RCC 7860 (cell line): ENCODE data around the gene KLF13.

Experiments used
- DNase-seq: peaks from one replicate; pipeline ENCODE4 v3.0.0-alpha.2; 2015; ENCODE audit warnings: low spot score
- FAIRE-seq: peaks from 2 replicates; lab custom pipeline; 2012; peaks lifted over from hg19 to GRCh38; lab: Jason Lieb, UNC

Gene KLF13

DNA sequence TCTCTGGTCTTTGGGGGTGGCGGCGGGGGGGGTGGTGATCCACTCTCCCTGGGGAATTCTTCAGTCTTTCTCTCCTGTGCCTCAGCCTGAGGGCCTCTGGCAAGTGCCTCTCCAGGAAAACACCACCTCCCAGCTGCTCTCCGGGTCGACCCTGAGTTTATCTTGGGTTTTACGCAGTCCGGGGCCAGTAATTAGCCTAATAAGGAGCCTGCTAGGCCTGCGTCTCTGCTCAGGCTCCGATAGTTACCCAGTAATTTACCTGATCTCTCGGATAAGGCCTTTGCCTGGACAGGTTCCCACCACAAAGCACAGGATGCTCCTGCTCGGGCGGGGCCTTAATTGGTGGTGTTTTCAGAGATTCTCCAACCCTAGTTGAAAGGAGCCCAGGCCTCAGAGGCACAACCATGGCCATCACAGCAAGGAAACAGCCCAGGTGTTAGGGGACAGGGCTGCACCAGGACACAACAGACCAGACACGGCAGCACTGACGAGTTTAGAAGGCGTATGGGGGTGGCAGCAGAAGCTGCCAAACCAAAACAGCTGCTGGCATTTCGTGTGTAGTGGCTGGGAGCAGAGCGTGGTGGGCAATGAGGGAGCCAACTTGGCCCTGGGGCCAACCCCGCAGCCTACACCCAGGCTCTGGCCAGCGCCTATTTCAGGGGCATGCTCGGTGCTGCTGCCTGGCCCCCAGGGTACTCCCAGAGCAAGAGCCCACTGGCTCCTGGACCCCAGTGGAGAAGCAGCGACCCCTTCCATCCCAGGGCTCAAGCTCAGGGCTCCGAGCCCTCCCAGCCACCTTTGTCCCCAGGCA lies 71.4 kb downstream of the KLF13 start:
- DNase-seq, result no peak
- no peak for FAIRE-seq

- no peak for DNase-seq
- FAIRE-seq, result no peak
Observed at GRCh38 chr15:31398677-31399301, 72.2 kb downstream of the KLF13 start.

- DNase-seq (no peak), FAIRE-seq (no peak)
Observed at GRCh38 chr15:31399544-31400171, 73.0 kb downstream of the KLF13 start.

DNA sequence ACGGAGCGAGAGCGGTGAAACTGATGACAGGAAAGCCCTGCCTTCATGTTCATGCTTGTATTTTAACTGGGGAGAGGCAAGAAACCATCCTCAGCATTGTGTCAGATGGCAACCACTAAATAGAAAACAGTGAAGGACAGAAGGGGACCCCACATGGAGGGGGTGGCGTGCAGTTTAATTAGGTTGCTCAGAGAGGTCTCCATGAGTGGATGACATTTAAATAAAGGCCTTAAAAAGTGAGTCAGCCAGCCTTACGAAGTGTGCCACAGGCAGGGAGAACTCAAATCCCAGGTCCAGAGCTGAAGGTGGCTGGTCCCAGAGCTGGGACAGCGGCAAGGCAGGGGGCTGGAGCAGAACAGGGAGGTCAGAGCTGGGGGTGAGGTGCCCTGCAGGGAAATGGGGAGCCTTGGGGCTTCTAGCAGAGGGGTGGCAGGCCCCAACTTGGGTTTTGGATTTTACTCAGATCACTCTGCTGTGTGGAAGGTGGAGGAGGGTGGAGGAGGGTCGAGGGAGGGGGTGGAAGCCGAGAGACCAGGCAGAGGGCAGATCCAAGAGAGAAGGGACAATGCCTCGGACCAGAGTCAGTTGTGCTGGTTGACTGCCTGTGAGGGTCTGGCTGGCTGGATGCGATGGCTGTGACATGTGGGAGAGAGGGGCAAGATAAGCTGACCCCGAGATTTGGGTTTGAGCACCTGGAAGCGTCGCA lies 73.7 kb downstream of the KLF13 start:
- FAIRE-seq (no peak), DNase-seq (no peak)

GRCh38 chr15:31401282-31401681 lies 74.6 kb downstream of the KLF13 start:
- DNase-seq (no peak), FAIRE-seq (no peak)

- FAIRE-seq, result no peak
- DNase-seq, result no peak
Observed at GRCh38 chr15:31402003-31402402, 75.4 kb downstream of the KLF13 start.

DNA sequence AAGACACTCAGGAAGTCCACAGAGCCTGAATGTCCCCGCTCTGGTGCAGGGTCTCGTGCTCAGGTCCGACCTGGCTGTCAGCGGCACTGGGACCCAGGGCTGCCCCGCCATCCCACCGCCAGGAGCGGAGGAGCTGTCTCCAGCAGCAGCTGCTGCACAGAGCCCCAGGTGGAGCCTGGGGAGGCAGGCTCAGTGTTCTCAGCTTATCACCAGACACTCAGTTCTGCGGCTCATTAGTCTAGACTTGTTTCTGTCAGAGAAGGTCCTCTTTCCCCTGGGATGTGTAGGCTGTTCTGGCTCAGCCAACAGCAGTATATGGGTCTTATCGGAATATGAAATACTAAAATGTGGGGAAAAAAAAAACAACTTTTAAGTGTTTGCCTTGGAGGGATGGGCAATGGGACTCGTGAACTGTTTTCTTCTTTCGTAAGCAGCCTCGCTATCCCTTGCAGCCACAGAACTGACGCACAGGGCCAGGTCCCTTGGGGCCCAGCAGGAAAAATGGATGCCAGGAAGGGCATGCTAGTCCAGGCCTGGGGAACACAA lies 75.9 kb downstream of the KLF13 start:
- FAIRE-seq (no peak), DNase-seq (no peak)

- DNase-seq (no peak), FAIRE-seq (no peak)
Observed at GRCh38 chr15:31403096-31403495, 76.5 kb downstream of the KLF13 start.

GRCh38 chr15:31403606-31404005 lies 77.0 kb downstream of the KLF13 start:
- FAIRE-seq, result no peak

GRCh38 chr15:31404345-31404744 lies 77.7 kb downstream of the KLF13 start:
- no peak for FAIRE-seq
- DNase-seq, result no peak

More at GRCh38 chr15:31403606-31404005, 77.0 kb downstream of the KLF13 start:
- DNase-seq, result no peak

DNA sequence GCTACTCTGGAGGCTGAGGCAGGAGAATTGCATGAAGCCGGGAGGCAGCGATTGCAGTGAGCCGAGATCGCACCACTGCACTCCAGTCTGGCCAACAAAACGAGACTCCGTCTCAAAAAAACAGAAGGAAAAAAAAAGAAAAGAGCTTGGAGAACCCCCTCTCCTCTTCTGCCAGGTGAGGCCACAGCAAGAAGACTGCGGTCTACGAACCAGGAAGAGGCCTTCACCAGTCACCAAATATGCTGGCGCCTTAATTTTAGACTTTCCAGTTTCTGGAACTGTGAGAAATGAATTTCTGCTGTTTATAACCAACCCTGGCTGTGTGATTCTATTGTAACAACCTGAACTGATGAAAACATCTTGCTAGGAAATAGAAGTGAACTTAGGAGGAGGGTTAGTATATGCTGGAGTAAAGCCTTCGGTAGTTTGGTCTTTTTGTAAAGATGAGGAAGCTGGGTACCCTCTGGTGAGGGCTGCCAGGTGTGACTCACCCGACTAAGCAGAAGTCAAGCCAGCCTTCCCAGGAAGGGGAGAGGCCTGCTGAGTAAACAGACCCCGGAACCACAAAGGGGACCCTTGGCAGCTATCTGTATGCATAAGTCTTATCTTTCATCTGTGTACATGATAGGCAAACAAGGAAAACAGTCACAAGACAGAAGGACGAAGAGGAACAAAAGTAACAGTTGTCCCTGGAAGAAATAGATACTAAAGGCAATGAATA lies 78.7 kb downstream of the KLF13 start:
- DNase-seq (no peak), FAIRE-seq (no peak)

GRCh38 chr15:31407376-31407775 lies 80.7 kb downstream of the KLF13 start:
- no peak for FAIRE-seq
- no peak for DNase-seq

GRCh38 chr15:31407851-31408250 lies 81.2 kb downstream of the KLF13 start:
- no peak for FAIRE-seq

DNA sequence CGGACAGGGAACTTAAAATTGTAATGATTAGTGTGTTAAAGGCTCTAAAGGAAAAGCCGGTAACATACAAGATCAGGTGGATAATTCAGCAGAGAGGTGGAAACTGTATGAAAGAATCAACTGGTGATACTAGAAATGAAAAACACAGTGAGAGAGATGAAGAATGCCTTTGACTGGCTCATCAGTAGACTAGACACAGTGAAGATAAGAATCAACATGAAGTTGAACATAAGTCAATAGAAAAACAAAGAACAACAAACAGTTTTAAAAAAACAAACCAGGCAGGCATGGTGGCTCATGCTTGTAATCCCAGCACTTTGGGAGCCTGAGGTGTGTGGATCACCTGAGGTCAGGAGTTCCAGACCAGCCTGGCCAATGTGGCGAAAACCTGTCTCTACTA lies 82.1 kb downstream of the KLF13 start:
- DNase-seq (no peak), FAIRE-seq (no peak)

More at GRCh38 chr15:31407851-31408250, 81.2 kb downstream of the KLF13 start:
- no peak for DNase-seq

DNA sequence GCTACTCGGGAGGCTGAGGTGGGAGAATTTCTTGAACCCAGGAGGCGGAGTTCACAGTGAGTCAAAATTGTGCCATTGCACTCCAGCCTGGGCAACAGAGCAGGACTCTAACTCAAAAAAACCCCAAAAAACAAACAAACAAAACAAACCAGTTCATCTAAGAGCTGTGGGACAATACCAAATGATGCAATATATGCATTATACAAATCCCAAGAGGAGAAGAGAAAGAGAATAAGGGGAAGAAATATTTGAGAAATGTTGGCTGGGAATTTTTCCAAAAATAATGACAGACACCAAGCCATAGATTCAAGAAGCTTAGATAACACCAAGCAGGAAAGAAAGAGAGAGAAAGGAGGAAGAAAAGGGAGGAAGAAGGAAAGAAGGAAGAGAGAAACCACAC lies 82.5 kb downstream of the KLF13 start:
- FAIRE-seq (no peak), DNase-seq (no peak)

GRCh38 chr15:31412824-31413223 lies 86.2 kb downstream of the KLF13 start:
- FAIRE-seq (no peak), DNase-seq (no peak)

GRCh38 chr15:31415201-31415600 lies 88.6 kb downstream of the KLF13 start:
- DNase-seq (no peak), FAIRE-seq (no peak)

DNA sequence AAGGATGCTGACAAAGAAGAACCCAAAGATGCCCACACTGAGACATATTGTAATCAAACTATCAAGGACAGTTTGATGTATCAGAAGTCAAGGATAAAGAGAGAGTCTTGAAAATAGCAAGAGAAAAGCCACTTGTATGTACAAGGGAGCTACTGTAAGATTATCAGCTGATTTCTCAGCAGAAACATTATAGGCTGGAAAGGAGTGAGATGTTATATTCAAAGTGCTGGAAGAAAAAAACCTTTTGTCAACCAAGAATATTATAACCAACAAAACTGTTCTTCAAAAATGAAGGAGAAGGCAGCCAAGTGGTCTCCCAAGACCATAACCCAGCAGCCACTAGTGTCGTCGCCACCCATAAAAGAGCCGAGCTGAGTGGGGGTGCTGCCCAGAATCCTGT lies 93.2 kb downstream of the KLF13 start:
- no peak for DNase-seq
- no peak for FAIRE-seq

DNA sequence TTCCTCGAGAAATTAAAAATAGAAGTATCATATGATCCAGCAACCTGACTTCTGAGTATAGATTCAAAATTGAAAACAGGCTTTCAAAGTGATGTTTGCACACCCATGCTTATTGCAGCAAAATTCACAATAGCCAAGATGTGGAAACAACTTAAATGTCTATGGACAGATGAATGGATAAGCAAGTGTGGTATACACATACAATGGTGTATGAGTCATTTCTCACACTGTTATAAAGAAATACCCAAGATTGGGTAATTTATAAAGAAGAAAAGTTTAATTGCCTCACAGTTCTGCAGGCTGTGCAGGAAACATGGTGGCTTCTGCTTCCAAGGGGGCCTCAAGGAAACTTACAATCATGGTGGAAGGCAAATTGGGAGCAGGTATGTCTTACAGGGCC lies 100.8 kb downstream of the KLF13 start:
- FAIRE-seq, result no peak
- DNase-seq, result no peak
